Activated naive CD4-positive, alpha-beta T cell treated with anti-CD3 and anti-CD28 coated beads, Interleukin-2, amount 50 U/mL, for 72 hours (primary cell): ENCODE measurements around the gene GTF2E1. TPM values are rescaled to one million over a fixed set of nuclear protein-coding genes. Genes with fewer than 3 reads are reported as not detected.
"Not testable (repeated sequence)": the region's sequence is repeated elsewhere in the genome, so short reads cannot be mapped to it uniquely, and the experiment has no call there.

Experiments
- ATAC-seq, 2 donors: fragments of 150-1000 bp; cut with Tn5 transposase; 2 replicates each; pipeline ENCODE4 v1.10.0; 2021; ENCODE audit warnings: mild to moderate bottlenecking in 2 of 2, moderate library complexity in 2 of 2
- DNase-seq, 2 donors: peaks; one replicate each; pipeline ENCODE4 v3.0.0; 2021 to 2022; ENCODE audit warnings: low spot score in 2 of 2
- H3K27ac Mint-ChIP-seq, 2 donors: one replicate each; pipeline ENCODE4 v1.8.0; 2022; ENCODE audit warnings: mild to moderate bottlenecking in 2 of 2, mixed read lengths in 2 of 2
- H3K36me3 Mint-ChIP-seq, 2 donors: one replicate each; pipeline ENCODE4 v1.8.0; 2022; ENCODE audit warnings: mixed read lengths in 2 of 2
- H3K9me3 Mint-ChIP-seq, 2 donors: one replicate each; pipeline ENCODE4 v1.8.0; 2022; ENCODE audit warnings: mixed read lengths in 2 of 2
- total RNA-seq, 2 donors: library from RNA; stranded (reverse); gene quantifications; one replicate each; pipeline ENCODE4 v1.2.3, GENCODE V29; 2022

GTF2E1 gene
- total RNA-seq, 2 donors from 2014 or later = 11.9 to 20.7 TPM

DNA sequence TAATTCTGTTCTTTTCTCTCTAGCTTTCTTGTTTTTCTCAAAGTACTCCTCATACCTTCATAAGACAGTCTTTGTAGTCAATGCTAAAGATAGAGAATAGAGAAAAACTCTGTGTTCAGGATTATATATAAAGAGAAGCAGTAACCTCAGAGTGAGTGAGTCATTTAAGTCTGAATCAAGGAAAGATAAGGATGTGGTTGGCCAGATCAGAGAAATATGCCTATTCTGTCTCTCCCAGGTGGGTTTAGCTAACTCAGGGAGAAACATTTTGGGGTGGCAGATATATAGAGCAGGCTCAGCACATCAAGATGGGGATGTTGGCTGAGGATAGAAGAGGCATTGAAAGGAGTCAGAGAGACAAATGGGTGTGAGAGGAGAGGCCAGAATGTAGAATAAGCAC lies 31.4 kb downstream of the GTF2E1 start:
- Mint-ChIP-seq H3K9me3 (no peaks in the 10 kb centered on the region), H3K27ac (no peak overlapping the region), H3K36me3 (peaks cover 0 to 5% of the 10 kb centered on the region in 2 donors)
- peak; percentile 99 for ATAC-seq
- DNase-seq = peak in 1 of 2 donors; percentile 7

DNA sequence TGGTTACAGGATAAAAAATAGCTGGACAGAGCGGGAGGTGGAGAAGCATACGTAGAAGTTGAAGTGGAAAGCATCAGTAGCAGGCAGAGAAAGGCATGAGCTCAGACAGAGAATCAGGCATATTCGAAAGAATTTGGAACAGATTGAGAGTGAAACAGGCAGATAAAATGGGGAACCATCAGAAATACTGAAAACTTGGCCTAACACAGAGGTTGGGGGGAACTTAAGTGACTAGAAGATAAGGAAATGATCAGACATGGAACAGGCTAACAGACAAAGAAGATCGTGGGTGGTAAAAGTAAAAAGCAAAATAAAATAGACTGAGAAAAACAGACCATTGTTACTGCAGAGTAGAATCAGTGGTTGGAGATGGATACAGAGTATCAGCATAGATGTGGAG lies 32.9 kb downstream of the GTF2E1 start:
- H3K27ac Mint-ChIP-seq = no peak overlapping the region
- DNase-seq = no peak
- ATAC-seq = no peak
- no peaks in the 10 kb centered on the region for H3K9me3 Mint-ChIP-seq
- peaks cover 0 to 5% of the 10 kb centered on the region in 2 donors for H3K36me3 Mint-ChIP-seq

DNA sequence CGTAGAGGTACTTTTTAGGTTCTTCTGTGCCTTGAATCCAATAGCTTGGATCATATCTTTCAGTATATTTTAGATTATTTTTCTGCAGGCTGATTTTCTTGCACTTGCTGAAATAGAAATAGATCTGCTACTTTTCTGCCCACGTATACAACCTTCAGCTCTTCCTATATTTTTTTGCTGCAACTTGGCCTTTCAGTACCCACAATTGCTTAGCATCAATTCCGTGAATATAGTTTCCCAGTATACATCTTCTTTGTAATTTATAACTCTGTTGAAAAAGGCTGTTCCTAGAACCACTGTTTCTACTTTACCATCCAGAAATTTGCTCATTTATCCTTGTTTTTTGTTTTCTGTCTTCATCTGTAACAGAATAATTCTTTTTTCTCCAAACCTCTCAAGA lies 36.2 kb downstream of the GTF2E1 start:
- Mint-ChIP-seq H3K9me3 (no peaks in the 10 kb centered on the region), H3K36me3 (peaks cover 9 to 14% of the 10 kb centered on the region in 2 donors), H3K27ac (no peak overlapping the region)
- DNase-seq (no peak), ATAC-seq (no peak)

DNA sequence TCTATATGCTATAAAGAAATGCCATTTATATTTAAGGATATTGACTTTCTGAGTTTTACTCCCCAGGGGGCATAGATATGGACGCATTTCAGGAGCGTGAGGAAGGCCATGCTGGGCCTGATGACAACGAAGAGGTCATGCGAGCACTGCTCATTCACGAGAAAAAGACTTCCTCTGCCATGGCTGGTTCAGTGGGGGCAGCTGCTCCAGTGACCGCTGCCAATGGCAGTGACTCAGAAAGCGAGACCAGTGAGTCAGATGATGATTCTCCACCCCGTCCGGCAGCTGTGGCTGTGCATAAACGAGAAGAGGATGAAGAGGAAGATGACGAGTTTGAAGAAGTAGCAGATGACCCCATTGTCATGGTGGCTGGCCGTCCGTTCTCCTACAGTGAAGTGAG lies 38.4 kb downstream of the GTF2E1 start:
- peaks cover 9 to 21% of the 10 kb centered on the region in 2 donors for H3K36me3 Mint-ChIP-seq
- ATAC-seq (peak in 1 of 2 donors; percentile 57), DNase-seq (no peak)
- H3K9me3 Mint-ChIP-seq = no peaks in the 10 kb centered on the region
- H3K27ac Mint-ChIP-seq = no peak overlapping the region

DNA sequence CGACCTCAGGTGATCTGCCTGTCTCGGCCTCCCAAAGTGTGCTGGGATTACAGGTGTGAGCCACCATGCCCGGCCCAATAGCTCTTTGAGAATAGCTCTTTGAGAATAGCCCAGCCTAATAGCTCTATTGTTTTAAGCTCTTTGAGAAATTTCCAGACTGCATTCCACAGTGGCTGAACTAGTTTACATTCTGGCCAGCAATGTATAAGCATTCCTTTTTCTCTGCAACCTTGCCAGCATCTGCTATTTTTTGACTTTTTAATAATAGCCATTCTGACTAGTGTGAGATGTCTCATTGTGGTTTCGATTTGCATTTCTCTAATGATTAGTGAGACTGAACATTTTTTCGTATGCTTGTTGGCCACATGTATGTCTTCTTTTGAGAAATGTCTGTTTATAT lies 43.3 kb downstream of the GTF2E1 start:
- H3K36me3 Mint-ChIP-seq = peaks cover 9 to 21% of the 10 kb centered on the region in 2 donors
- not testable (repeated sequence) for ATAC-seq, H3K9me3 Mint-ChIP-seq, DNase-seq, H3K27ac Mint-ChIP-seq

DNA sequence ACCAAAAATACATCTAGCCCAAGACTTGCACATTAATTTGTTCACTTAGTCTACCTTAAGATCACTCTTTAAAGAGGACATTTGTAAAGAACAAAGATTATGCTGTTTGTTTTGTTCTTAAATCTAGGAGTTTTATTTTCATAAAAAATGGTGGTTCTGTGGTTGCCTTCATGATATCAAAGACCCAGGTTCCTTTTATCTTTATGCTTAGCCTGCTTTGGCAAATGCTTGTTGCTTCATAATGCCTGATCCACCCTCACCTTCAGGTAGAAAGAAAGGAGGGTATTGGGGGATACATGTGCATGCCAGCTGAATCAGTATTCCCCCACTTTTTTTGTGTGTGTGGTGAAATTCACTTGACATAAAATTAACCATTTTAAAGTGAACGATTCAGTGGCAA lies 48.5 kb downstream of the GTF2E1 start:
- H3K27ac Mint-ChIP-seq = no peak overlapping the region
- no peak for ATAC-seq
- H3K36me3 Mint-ChIP-seq = no peaks in the 10 kb centered on the region
- DNase-seq = no peak
- H3K9me3 Mint-ChIP-seq = no peaks in the 10 kb centered on the region

- DNase-seq (no peak), ATAC-seq (no peak)
- Mint-ChIP-seq H3K36me3 (no peaks in the 10 kb centered on the region), H3K27ac (no peak overlapping the region), H3K9me3 (no peaks in the 10 kb centered on the region)
These were observed 49.4 kb downstream of the GTF2E1 start for GRCh38 chr3:120791913-120792312.

DNA sequence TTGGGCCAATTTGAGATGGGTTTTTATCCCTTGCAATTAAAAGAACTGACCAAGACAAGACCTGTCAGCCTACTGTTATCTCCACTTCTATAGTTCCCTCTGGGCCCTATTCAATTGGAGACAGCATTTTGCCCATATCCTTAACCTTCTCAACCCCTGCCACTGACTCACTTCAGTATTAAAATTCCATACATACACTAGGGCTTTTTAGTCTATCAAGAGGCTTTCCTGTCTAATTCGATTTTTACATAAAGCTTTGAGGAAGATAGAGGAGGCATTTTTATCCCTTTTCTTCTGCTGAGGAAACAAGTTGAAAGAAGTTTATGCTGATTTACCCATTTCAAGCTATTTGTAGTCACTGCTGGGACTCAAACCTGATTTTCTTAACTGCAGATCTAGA lies 51.1 kb downstream of the GTF2E1 start:
- Mint-ChIP-seq H3K9me3 (no peaks in the 10 kb centered on the region), H3K36me3 (no peaks in the 10 kb centered on the region), H3K27ac (no peak overlapping the region)
- no peak for DNase-seq
- no peak for ATAC-seq

- no peaks in the 10 kb centered on the region for H3K36me3 Mint-ChIP-seq
These were observed 52.6 kb downstream of the GTF2E1 start for GRCh38 chr3:120795017-120795648.

GRCh38 chr3:120795959-120796358 lies 53.4 kb downstream of the GTF2E1 start:
- Mint-ChIP-seq H3K9me3 (no peaks in the 10 kb centered on the region), H3K27ac (no peak overlapping the region), H3K36me3 (no peaks in the 10 kb centered on the region)
- ATAC-seq (no peak), DNase-seq (no peak)

More at GRCh38 chr3:120795017-120795648, 52.6 kb downstream of the GTF2E1 start:
- Mint-ChIP-seq H3K27ac (no peak overlapping the region), H3K9me3 (no peaks in the 10 kb centered on the region)
- DNase-seq (peak; percentile 62 to 87), ATAC-seq (peak; percentile 86 to 95)

DNA sequence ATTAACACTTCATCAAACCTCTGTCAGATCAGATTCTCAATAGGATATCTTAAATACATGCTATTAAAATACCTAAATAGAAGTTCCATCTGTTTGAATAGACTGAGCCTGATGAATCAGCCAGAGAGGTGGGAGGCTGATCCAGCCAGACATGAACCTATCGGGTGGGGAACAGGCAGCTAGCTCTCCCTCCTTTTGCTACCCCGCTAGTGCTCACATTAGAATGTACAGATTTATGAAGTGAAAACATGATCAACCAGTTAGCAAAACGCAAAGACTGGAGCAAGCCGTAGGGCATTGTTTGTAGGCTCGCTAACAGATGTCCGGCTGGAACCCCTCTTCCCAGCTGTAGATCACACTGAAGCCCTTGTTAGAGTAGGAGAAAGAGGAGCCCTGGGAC lies 54.4 kb downstream of the GTF2E1 start:
- no peak for ATAC-seq
- no peak overlapping the region for H3K27ac Mint-ChIP-seq
- H3K9me3 Mint-ChIP-seq = no peaks in the 10 kb centered on the region
- no peaks in the 10 kb centered on the region for H3K36me3 Mint-ChIP-seq
- no peak for DNase-seq

DNA sequence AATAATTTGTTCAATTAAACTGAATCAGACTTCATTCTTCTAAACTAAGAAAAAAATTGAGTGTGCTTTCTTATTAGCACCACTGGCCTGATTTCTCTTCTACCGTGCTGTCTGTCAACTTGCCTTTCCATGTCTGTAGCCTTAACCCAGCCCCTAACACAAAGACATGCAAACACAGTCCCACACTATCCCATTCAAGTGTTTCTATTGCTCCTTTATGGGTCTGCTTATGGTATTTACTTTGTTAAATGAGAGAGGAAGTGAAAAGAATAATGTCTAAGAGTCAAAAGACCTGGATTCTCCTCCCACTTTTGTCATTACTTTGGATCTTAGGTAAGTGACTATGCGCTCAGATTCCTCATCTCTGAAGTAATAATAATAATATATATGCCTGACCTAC lies 55.3 kb downstream of the GTF2E1 start:
- no peaks in the 10 kb centered on the region for H3K36me3 Mint-ChIP-seq
- ATAC-seq = no peak
- H3K27ac Mint-ChIP-seq = no peak overlapping the region
- H3K9me3 Mint-ChIP-seq = no peaks in the 10 kb centered on the region
- DNase-seq = no peak

DNA sequence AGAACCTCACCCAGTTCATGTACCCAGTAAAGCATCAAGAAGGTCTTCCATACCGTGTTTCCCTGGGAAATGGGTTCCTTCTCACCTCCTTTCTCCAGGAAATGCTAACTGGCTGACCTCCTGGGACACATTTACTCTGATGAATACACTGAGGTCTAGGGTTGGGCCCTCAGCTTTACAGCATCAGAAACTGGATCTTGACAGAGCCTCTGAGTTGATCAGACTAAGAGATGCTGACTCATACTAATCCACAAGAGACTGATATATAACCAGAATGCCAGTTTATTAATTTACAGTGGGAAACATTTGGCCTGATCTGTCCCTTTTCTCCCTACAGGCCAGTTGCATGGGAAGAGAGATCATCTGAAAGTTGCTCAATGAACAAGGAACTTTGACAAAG lies 55.8 kb downstream of the GTF2E1 start:
- DNase-seq (no peak), ATAC-seq (no peak)
- Mint-ChIP-seq H3K27ac (no peak overlapping the region), H3K9me3 (no peaks in the 10 kb centered on the region), H3K36me3 (no peaks in the 10 kb centered on the region)

DNA sequence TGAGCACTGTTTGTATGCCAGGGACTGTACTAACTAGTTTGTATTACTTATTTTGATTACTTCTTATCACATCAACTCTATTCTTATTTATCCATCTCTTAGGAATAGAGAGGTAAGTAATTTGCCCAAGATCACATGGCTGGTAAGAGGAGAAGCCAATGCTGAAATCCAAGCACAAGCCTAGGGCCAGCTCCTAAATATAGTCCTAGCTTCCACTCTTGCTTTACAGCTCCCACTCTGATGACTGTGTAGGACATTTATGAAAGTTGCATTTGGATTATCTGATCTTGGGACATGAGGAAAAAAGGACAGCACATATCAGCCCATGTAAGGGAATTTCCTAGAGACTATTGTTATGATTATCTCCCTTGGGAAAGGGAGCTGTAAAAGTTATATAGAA lies 58.1 kb downstream of the GTF2E1 start:
- Mint-ChIP-seq H3K27ac (no peak overlapping the region), H3K9me3 (no peaks in the 10 kb centered on the region), H3K36me3 (no peaks in the 10 kb centered on the region)
- ATAC-seq = no peak
- no peak for DNase-seq

DNA sequence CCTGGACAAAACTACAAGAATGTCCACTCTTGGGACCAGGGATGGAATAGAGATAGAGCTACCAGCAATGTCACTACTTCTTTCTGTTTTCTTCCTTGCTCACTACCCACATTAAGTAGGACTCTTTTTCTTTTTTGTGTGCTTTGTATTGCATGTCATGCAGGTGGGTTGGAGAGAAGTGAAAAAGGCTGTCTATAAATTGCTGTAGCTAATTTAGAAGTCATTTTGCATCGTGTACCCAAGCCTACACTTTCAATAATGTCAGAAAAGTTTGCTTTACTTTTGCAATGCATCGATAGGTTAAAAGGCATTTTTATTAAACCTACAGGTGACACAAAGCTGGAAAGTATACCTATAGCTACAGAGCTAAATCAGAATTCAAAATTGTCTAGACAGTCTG lies 58.9 kb downstream of the GTF2E1 start:
- no peak for ATAC-seq

GRCh38 chr3:120802916-120803315 lies 60.4 kb downstream of the GTF2E1 start:
- H3K27ac Mint-ChIP-seq = no peak overlapping the region
- ATAC-seq = no peak
- no peak for DNase-seq
- H3K36me3 Mint-ChIP-seq = no peaks in the 10 kb centered on the region
- no peaks in the 10 kb centered on the region for H3K9me3 Mint-ChIP-seq

More for the DNA sequence above, 58.9 kb downstream of the GTF2E1 start:
- H3K9me3 Mint-ChIP-seq = no peaks in the 10 kb centered on the region
- no peaks in the 10 kb centered on the region for H3K36me3 Mint-ChIP-seq
- DNase-seq = no peak
- no peak overlapping the region for H3K27ac Mint-ChIP-seq

DNA sequence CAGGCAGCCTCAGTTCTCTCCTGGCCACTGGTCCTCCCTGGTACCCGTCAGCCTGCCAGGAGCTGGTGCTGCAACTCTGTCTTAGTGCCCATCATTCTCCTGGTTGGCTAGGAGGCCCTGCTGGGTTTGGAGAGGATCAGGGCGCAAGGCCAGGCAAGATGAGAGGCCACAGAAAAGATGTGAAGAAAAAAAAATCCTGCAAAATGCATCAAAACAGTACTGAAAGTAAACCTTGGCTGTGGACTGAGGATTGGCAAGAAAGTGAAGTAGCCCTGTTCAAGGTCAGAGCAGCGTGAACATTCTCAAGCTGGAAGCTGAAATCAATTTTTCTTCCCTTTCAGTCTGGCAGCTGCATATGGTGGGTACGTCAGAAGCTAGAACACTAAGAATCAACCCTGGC lies 74.2 kb downstream of the GTF2E1 start:
- no peak for ATAC-seq
- DNase-seq = no peak
- Mint-ChIP-seq H3K9me3 (no peaks in the 10 kb centered on the region), H3K27ac (no peak overlapping the region), H3K36me3 (no peaks in the 10 kb centered on the region)

DNA sequence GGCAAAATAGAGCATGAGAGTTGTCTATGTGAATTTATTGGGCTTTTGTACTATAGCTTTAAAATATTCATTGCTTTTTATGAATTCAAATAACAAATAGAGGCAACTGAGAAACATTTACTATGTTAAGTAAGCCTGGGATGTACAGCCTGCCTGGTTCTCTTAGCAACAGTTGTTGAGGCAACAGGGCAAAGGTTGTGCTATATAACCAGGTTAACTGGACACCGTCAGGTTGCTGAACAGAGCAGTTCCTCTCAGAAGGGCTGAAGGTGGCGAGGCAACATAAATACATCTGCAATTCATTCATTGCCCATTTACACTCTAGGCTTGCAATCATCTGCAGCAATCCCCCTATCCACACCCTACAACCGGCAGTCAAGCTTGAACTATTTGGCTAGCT lies 78.2 kb downstream of the GTF2E1 start:
- no peak for DNase-seq
- no peaks in the 10 kb centered on the region for H3K9me3 Mint-ChIP-seq
- no peak overlapping the region for H3K27ac Mint-ChIP-seq

DNA sequence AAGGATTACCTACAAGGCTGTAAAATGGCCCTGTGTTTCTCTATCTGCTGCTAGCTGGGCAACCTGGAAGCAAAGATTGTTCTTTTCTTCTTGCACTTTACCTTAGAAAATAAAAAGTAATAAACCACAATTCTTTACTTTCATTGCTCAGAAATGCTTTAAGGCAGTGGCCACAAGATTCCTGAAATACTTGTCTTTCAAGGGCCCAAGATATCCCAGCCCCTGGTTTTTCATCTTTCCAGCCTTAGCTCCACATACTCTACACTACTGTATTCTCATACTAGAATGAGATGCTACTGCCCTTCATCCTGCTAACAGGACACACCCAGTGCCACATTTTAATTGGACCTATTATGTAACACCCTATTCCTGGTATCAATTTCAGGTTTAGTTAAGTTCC lies 78.9 kb downstream of the GTF2E1 start:
- Mint-ChIP-seq H3K9me3 (no peaks in the 10 kb centered on the region), H3K36me3 (no peaks in the 10 kb centered on the region), H3K27ac (no peak overlapping the region)
- no peak for DNase-seq
- no peak for ATAC-seq

More for the DNA sequence above, 78.2 kb downstream of the GTF2E1 start:
- no peak for ATAC-seq
- H3K36me3 Mint-ChIP-seq = no peaks in the 10 kb centered on the region
